Activated CD8-positive, alpha-beta memory T cell treated with anti-CD3 and anti-CD28 coated beads, Interleukin-2, amount 50 U/mL, for 24 hours (primary cell): Measurements from ENCODE around the gene CACUL1.
"Not testable (repeated sequence)": the region's sequence is repeated elsewhere in the genome, so short reads cannot be mapped to it uniquely, and the experiment has no call there.

Source experiments
- DNase-seq: peaks from one replicate; pipeline ENCODE4 v3.0.0-alpha.2; 2020; ENCODE audit errors: extremely low read depth

The CACUL1 gene

DNA sequence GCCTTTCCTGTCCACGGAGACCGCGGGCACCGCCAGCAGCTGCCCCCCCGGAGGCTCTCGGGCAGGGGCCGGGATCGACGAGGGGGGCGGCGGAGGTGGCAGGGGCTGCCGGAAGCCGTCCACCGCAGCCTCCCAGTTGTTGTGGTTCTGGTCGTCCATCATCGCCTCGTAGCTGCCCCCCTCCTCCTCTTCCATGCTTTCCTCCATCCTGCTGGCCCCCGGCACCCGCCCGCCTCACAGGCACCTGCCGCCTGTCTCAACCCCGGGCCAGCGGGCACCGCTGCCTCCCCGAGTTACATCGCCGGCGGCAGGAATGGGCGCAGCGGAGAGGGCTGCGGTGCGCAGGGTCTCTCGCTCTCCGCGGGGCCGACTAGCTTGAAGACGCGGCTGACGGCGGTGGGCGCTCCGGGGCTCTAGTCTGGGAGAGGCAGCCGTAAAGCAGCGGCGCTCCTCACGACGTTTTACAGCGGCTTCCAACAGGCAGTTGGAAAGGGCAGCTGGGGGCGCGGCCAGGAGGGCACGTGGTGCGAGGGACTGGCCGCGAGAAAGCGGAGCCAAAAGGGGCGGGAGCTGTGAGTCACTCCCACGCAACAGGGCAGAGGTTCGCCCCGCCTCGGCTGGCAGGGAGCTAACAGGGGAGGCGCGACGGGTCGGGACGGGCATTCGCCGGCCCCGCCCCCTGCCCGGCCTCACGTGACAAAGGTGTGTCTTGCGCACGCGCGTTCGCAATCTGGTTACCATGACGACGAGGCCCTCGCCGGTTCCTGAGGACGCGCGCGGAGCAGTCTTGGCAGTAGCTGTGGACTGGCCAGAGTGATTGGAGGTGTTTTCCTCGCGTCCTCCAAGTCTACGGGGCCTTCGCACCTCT lies at the start of gene CACUL1:
CACUL1 (minus strand) TSS at position 415 of the 868 bp plus-strand sequence; CDS start at position 207, 208 bp downstream.
- DNase-seq = peak; percentile 97

DNA sequence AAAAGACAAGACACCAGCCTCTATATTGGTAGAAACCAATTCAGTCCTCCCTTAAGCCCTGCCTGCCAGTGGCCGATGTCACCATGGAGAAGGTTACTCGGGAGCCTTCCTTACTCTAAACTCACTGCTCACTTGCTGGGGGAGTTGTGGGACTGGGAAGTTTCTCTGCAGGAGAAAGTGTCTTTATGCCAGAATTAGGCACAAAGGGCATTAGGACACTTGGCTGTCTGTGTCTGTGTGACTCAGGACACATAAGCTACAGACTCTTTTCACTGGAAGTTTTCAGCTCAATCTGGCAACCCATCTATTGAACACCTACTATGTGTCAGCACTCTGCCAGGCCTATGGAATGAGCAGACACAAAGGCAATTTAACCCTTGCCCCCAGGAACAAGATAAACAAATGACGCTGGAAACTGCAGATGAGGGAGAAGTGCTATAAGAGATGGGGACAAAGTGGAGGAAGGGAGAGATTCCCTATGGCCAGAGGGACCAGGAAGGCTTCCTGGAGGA lies 49.5 kb upstream of the CACUL1 start:
- DNase-seq = no peak

DNA sequence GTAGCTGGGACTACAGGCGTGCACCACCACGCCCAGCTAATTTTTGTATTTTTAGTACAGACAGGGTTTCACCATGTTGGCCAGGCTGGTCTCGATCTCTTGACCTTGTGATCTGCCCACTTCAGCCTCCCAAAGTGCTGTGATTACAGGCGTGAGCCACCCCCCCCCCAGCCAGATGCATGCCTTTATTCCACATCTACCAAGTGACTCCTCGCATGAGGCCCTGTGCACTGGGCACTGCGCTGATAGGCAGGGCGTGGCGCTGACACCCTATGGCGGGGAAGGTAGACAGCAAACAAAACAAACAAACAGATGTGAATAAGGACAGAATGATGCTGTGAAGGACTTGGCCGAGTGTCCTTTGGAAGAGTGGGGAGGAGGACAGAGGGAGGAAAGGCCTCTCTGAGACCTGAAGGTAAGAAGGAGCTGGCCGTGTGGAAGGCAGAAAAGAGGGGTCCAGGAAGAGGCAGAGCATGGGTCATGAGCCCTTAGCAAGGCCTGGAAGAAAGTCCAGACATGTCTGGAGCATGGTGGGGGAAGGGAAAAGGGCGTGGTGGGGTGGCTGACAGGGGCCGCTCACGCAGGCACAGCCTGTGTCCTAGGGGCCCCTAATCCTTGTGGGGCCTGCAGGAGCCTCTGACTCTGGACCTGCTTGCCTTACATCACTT lies 47.5 kb upstream of the CACUL1 start:
- no peak for DNase-seq

DNA sequence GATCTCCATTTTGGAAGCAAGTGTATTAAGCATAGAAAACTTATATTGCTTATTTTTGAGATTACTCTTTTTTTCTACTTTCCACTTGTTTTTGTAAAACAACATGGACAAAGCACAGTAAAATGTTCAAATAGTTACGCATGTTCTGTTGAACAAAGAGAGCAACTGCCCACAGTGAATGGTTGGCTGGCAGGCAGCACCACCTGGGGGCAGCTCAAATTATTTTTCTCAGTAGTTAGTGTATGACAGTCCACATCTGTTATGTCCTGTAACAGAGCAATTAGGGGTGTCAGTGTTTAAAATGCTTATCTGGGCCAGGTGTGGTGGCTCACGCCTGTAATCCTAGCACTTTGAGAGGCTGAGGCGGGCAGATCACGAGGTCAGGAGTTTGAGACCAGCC lies 46.1 kb upstream of the CACUL1 start:
- DNase-seq = no peak

DNA sequence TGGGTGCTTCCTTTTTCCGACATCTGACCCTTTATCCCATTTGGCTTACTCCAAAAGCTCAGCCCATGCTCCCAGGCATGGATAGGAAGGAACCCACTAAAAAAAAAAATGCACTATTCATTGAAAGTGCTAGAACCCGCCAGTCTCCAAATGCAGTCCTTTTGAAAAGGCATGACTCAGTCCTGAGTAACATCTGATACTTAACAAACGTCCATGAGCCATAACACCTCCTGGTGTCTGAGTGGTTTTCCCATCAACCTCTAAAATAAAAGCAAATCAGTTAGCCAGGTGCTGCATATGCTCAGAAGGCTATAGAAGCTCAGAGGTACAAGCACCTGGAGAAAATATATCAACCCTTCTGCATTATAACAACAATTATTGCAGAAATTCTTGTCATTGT lies 45.0 kb upstream of the CACUL1 start:
- no peak for DNase-seq

DNA sequence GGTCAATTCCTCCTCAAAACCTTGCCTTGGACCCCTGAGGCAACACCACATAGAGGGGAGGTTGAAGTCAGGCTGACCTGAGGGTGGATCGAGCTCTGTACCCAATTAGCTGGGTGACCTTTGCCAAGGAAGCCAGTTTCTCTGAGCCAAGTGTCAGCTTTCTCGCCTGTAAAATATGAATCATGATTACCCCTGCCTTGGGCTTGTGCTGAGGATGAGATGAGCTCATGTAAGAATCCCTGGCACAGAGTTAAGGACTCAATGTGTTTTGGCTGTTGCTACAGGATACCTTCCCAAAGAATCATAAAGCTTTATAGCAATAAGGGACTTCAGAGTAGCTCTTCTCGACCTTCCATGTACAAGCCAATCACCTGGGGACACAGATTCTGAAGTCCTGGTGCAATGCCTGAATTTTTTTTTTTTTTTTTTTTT lies 43.5 kb upstream of the CACUL1 start:
- no peak for DNase-seq

DNA sequence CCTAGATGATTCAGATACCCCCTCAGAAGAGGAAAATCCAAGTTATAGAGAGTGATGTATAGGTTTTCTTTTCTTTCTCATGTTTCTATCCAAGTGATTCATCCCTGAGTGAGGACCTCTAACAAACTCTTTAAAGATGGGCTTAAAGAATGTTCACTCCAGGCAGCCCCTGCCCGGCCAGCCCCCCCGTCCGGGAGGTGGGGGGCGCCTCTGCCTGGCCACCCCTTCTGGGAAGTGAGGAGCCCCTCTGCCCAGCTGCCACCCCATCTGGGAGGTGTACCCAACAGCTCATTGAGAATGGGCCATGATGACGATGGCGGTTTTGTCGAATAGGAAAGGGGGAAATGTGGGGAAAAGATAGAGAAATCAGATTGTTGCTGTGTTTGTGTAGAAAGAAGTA lies 40.2 kb upstream of the CACUL1 start:
- not testable (repeated sequence) for DNase-seq

DNA sequence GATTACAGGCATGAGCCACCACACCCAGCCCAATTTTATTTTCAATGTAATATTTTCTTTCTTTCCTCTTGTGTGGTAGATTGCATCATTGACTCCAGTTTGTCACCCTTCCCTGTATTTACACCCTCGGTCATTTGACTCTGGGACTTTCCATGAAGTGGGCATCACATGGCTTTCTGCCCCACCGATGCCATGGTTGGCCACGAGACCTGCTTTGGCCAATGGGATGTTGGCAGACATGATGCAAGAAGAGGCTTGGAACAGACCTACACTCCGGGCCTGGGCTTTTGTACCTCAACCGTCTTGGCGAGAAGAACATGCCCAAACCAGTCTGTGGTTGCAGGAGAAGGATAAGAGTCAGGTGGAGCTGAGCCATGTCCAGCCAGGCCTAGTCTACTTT lies 38.8 kb upstream of the CACUL1 start:
- DNase-seq = no peak

DNA sequence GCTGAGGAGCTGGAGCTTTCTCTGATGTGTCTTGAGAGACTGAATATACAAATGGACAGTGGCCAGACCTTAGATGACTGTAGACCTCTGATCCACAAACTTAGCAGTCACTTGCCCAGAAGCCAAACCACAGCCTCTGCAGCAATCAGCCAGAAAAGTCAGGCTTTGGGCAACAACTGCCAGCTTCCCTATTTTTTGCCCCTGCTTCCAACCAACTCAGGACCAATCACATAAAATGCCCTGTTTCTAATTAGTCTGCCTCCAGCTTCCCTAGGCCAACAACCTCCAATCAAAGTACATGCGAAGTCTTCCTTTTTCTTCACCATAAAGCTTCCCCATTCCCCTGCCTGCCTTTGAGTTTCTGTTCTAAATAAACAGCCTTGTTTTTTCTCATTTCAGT lies 37.8 kb upstream of the CACUL1 start:
- DNase-seq = no peak

DNA sequence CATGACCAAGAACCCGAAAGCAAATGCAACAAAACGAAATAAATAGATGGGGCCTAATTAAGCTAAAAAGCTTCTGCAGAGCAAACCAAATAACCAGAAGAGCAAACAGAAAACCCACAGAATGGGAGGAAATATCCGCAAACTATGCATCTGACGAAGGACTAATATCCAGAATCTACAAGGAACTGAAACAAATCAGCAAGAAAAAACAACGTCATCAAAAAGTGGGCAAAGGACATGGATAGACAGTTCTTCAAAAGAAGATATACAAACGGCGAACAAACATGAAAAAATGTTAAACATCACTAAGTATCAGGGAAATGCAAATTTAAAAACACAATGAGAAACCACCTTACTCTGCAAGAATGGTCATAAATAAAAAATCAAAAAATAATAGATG lies 35.3 kb upstream of the CACUL1 start:
- DNase-seq = no peak

DNA sequence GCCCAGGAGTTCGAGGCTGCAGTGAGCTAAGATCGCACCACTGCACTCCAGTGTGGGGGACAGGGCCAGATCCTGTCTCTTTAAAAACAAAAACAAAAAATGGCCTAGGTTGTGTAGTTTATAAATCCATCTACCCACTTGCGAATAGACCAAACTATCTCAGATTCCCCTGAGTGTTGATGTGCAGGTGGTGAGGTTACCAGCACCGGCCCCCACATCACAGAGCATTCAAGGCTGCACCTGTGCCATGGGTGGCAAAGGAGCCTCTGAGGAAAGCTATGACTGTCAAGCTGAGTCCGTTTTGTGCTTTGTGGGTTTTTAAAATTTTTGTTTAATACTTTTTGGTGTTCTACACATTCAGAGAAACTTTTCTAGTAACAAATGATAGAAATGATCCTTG lies 30.8 kb upstream of the CACUL1 start:
- DNase-seq = no peak

DNA sequence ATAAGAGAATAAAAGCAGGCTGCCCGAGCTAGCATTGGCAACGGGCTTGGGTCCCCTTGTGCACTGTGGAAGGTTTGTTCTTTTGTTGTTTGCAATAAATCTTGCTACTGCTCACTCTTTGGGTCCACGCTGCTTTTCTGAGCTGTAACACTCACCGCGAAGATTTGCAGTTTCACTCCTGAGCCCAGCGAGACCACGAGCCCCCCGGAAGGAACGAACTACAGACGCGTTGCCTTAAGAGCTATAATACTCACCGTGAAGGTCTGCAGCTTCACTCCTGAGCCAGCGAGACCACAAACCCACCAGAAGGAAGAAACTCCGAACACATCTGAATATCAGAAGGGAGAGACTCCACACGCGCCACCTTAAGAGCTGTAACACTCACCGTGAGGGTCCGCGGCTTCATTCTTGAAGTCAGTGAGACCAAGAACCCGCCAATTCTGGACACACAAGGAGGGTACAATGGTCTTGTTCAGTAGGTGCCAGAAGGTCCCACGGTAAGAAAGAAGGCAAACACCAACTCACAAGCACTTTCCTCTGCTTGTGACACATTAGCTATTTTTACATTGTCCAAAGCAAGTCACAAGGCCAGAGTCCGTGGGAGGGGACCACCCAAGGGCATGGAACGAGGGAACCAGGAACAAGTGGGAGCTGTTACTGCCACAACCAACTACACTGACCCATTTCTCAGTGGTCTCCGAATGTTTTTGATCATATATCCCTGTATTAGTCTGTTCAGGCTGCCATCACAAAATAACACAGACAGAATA lies 29.2 kb upstream of the CACUL1 start:
- DNase-seq = no peak

DNA sequence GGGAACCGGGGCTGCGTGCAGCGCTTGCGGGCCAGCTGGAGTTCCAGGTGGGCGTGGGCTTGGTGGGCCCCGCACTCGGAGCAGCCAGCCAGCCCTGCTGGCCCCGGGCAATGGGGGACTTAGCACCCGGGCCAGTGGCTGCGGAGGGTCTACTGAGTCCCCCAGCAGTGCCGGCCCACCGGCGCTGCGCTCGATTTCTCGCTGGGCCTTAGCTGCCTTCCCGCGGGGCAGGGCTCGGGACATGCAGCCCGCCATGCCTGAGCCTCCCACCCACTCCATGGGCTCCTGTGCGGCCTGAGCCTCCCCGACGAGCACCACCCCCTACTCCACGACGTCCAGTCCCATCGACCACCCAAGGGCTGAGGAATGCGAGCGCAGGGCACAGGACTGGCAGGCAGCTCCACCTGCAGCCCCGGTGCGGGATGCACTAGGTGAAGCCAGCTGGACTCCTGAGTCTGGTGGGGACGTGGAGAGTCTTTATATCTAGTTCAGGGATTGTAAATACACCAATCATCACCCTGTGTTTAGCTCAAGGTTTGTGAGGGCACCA lies 28.2 kb upstream of the CACUL1 start:
- not testable (repeated sequence) for DNase-seq

DNA sequence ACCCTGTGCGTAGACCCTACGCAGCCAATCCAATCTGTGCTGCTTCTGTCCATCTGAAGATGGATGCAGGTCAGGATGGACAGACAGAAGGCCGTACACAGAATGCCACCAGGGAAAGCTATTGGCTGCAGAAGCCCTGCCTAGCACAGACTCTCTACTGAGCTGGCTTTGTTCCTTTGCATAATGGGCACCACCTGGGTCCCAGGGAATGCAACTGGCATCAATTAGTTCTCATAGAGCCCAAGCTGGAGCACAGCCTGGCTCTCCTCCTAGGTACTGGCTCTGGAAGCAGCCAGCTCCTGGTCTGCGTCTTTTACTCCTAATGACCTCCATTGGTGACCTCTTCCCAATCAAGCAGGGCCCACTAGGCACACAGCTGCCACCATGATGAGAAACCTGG lies 26.8 kb upstream of the CACUL1 start:
- no peak for DNase-seq

DNA sequence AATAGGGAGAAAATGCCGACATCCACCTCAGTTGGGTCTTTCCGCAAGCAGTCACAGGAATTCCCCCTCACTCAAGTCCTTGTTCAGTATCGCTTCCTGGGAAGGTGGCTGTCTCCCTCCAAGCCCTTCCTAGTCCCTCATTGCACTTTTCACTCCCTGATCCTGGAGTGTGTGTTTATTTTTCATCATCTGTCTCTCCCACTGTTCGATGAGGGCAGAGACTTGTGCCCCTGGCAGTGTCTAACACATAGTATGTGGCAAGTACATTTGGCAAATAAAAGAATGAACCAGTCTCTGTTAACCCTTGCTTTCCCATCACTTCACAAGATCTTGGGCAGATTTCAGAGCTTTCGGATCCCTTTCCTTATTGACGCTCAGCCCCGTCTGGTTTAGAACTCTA lies 24.0 kb upstream of the CACUL1 start:
- DNase-seq = no peak

DNA sequence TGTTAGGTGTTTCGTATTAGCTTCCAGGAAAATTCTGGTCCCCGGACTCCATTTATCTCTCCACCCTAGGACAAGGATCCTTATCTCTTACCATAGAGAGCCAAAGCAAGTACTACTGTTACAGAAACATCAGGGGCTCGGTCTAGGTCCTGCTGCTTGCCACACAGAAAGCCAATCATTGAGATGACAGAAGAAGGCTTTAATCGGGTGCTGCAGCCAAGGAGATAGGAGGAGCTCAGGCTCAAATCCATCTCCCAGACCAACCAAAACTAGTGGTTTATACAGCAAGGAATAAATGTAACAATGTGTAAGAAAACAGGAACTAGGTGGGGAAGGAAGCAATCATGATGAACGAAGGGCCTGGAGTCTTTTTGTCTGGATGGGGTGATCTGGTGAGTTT lies 22.2 kb upstream of the CACUL1 start:
- DNase-seq = no peak

DNA sequence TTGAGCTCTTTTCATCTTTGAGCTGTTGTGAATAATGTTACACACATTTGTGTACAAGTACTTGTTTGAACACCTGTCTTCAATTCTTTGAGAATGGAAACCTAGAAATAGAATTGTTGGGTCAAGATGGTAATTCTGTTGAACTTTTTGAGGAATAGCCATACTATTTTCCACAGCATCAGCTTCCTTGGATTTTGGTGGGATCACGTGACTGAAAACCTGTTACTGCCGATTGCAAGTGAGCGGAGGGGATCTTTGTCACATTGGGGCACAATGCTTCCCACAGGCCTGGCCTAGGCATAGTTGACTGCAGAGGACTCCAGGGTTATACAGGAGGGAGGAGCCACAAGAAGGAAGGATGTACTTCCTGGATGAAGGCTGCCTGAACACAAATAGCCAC lies 21.3 kb upstream of the CACUL1 start:
- DNase-seq = no peak

DNA sequence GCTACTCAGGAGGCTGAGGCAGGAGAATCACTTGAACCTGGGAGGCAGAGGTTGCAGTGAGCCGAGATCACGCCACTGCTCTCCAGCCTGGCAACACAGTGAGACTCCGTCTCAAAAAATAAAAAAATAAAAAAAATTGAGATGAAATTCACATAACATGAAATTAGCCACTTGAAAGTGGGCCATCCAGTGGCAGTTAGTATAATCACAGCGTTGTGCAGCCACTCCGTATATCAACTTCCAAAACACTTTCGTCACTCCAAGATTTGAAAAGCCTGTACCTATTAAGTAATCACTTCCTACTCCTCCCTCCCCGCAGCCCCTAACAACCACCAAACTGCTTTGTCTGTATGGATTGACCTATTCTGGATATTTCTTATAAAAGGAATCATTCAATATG lies 20.7 kb upstream of the CACUL1 start:
- no peak for DNase-seq

DNA sequence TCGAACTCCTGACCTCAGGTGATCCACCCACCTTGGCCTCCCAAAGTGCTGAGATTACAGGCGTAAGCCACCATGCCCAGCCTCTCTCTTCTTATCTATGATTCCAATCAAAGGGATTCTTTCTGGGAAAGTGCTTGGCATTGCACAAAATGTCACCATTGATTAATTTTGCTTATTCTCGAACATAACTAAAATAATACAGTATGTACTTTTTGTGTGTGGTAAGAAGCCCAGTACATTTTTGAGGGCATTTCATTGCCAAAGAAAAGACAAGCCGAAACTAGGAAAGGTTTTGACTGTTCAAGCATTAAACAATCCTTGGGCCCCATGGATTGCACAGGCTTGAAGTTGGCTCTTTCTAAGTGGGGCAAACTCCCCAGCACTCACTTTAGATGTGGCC lies 18.3 kb upstream of the CACUL1 start:
- no peak for DNase-seq

DNA sequence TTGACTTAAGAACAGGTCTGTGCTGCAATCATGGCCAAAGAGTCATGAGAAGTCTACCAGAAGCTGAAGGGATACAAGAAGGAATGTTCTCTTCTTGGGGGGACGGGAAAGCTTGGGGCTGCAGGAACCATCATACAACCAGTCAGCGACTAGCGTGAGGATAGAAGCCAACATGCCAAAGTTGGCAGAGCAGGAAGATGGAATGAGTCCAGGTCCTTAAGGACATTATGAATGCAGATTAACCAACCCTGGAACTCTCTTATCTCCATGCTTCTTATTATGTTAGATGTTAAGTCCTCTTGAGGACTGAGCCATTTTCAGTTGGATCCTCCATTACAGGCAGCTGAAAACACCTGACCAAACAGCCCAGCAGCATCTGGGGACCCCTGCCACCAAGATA lies 17.2 kb upstream of the CACUL1 start:
- no peak for DNase-seq

DNA sequence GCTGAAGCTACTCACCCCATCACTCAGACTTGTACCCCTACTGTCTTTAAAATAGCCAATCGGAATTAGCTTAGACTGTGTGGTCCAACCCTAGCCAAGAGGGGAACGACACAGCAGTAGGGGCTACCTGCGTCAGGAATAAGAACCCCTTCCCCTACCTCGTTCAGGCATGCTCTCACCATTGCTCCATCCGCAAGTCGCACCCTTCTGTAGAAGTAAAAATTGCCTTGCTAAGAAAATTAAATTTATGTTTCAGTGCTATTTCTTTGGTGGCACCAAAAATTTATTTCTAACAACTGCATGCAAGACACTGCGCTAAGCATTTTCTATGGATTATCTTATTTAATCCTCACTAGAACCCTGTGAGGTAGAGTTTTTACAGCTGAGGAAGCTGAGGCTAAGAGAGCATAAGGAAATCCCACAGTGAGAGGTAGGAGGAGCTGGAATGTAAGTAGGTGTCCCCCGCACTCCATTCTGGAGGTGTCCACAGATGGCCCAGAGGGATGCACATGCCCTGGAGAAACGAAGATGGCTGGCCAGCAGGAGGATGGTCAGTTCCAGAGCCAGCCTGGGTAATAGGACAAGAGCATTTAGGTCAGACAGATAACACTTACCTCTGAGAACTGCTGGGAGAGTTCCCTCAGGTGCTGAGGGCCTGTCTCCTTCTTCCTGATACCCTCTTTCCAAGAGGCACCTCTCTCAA lies 15.3 kb upstream of the CACUL1 start:
- no peak for DNase-seq
